AG09309 (cell line): ENCODE data around the gene LYL1.

Experiments used
- DNase-seq: peaks from one replicate; pipeline ENCODE4 v3.0.0-alpha.2; 2010; ENCODE audit warnings: low read depth
- H3K4me3 ChIP-seq: 2 replicates; pipeline ENCODE4 v1.5.1; 2011; ENCODE audit warnings: mild to moderate bottlenecking, low read depth, low read length, moderate library complexity; ENCODE audit not compliant: control insufficient read depth
- CTCF ChIP-seq: IDR thresholded peaks from 2 replicates; pipeline ENCODE4 v1.5.1; 2011; ENCODE audit warnings: mild to moderate bottlenecking, low read depth, low read length, inconsistent platforms; ENCODE audit not compliant: insufficient read depth, control insufficient read depth; ENCODE audit errors: missing control alignments

The LYL1 gene

GRCh38 chr19:13073263-13073662, 29.4 kb downstream of the LYL1 start:
- no peak for TF ChIP-seq CTCF
- no peak overlapping the region for H3K4me3 ChIP-seq
- DNase-seq = no peak

GRCh38 chr19:13072188-13072908, 30.3 kb downstream of the LYL1 start:
- DNase-seq = no peak
- H3K4me3 ChIP-seq = no peak overlapping the region
- no peak for TF ChIP-seq CTCF

- H3K4me3 ChIP-seq = no peak overlapping the region
- TF ChIP-seq CTCF = no peak
- no peak for DNase-seq
Measured at GRCh38 chr19:13071444-13072187, 31.0 kb downstream of the LYL1 start.

GRCh38 chr19:13070425-13071140, 32.1 kb downstream of the LYL1 start:
- no peak for TF ChIP-seq CTCF
- no peak for DNase-seq
- H3K4me3 ChIP-seq = no peak overlapping the region

- no peak overlapping the region for H3K4me3 ChIP-seq
- TF ChIP-seq CTCF = no peak
- no peak for DNase-seq
Measured at GRCh38 chr19:13069415-13070359, 33.0 kb downstream of the LYL1 start.
